Peyer's patch (tissue), 4 donors: ENCODE results near the gene MAPK1.

Experiments used
- CTCF ChIP-seq, 6 experiments: fragments of 450-650 bp in 4 of 6; fragments of 200-600 bp in 2 of 6; sonication (generic) in 1 of 6; IDR thresholded peaks; one replicate each; pipeline ENCODE4 v1.5.1; 2017 to 2019; ENCODE audit warnings: antibody characterized with exemption in 6 of 6, mild to moderate bottlenecking in 3 of 6, moderate library complexity in 1 of 6
- POLR2A ChIP-seq, 2 donors: fragments of 450-650 bp; IDR thresholded peaks; one replicate each; pipeline ENCODE4 v1.5.1; 2017; ENCODE audit warnings: antibody characterized with exemption in 2 of 2, mild to moderate bottlenecking in 2 of 2, moderate library complexity in 2 of 2

GRCh38 chr22:21881841-21882753, 14.7 kb upstream of the MAPK1 start:
- TF ChIP-seq CTCF (IDR thresholded peaks at IDR 0.05): no peak
- no peak for TF ChIP-seq POLR2A (IDR thresholded peaks at IDR 0.05)
